ENCODE results near the gene APOBEC3C.
"Not testable (repeated sequence)": the region's sequence is repeated elsewhere in the genome, so short reads cannot be mapped to it uniquely, and the experiment has no call there.

Gene APOBEC3C

GRCh38 chr22:39020021-39020651 lies 6.1 kb downstream of the APOBEC3C start:
- not testable (repeated sequence) for DNase-seq (ENCODE audit: low read depth in 2 of 2)

GRCh38 chr22:39021552-39022250 lies 7.6 kb downstream of the APOBEC3C start:
- no peak for DNase-seq (ENCODE audit: low read depth in 2 of 2)

GRCh38 chr22:39024519-39025308 lies 10.7 kb downstream of the APOBEC3C start:
- DNase-seq (ENCODE audit: low read depth in 2 of 2), result no peak

GRCh38 chr22:39026509-39027150 lies 12.6 kb downstream of the APOBEC3C start:
- no peak for DNase-seq (ENCODE audit: low read depth in 2 of 2)

GRCh38 chr22:39027717-39028116 lies 13.7 kb downstream of the APOBEC3C start:
- no peak for DNase-seq (ENCODE audit: low read depth in 2 of 2)

GRCh38 chr22:39028281-39028680 lies 14.2 kb downstream of the APOBEC3C start:
- no peak for DNase-seq (ENCODE audit: low read depth in 2 of 2)

GRCh38 chr22:39029227-39029626 lies 15.2 kb downstream of the APOBEC3C start:
- no peak for DNase-seq (ENCODE audit: low read depth in 2 of 2)

- no peak for DNase-seq (ENCODE audit: low read depth in 2 of 2)
Observed at GRCh38 chr22:39030705-39031104, 16.6 kb downstream of the APOBEC3C start.

GRCh38 chr22:39031434-39032295 lies 17.6 kb downstream of the APOBEC3C start:
- DNase-seq (ENCODE audit: low read depth in 2 of 2), result not testable (repeated sequence)

GRCh38 chr22:39037071-39037470 lies 23.0 kb downstream of the APOBEC3C start:
- DNase-seq (ENCODE audit: low read depth in 2 of 2), result not testable (repeated sequence)

- DNase-seq (ENCODE audit: low read depth in 2 of 2), result no peak
Observed at GRCh38 chr22:39039306-39040126, 25.5 kb downstream of the APOBEC3C start.

- not testable (repeated sequence) for DNase-seq (ENCODE audit: low read depth in 2 of 2)
Observed at GRCh38 chr22:39040155-39040537, 26.1 kb downstream of the APOBEC3C start.

GRCh38 chr22:39040538-39041296 lies 26.7 kb downstream of the APOBEC3C start, which contains the start of gene APOBEC3F:
Gene APOBEC3F, plus strand, starts transcription at chr22:39040864. Its CDS starts 97 bp downstream, at chr22:39040961.
- peak; percentile 62 to 65 for DNase-seq (ENCODE audit: low read depth in 2 of 2)

- DNase-seq (ENCODE audit: low read depth in 2 of 2), result no peak
Observed at GRCh38 chr22:39041908-39042307, 27.9 kb downstream of the APOBEC3C start.

GRCh38 chr22:39043063-39043462 lies 29.0 kb downstream of the APOBEC3C start:
- DNase-seq (ENCODE audit: low read depth in 2 of 2), result not testable (repeated sequence)

GRCh38 chr22:39045136-39045535 lies 31.1 kb downstream of the APOBEC3C start:
- DNase-seq (ENCODE audit: low read depth in 2 of 2), result not testable (repeated sequence)

GRCh38 chr22:39049486-39049885 lies 35.4 kb downstream of the APOBEC3C start:
- DNase-seq (ENCODE audit: low read depth in 2 of 2), result not testable (repeated sequence)

- not testable (repeated sequence) for DNase-seq (ENCODE audit: low read depth in 2 of 2)
Observed at GRCh38 chr22:39051844-39052495, 37.9 kb downstream of the APOBEC3C start.

- no peak for DNase-seq (ENCODE audit: low read depth in 2 of 2)
Observed at GRCh38 chr22:39055658-39056057, 41.6 kb downstream of the APOBEC3C start.

All from stimulated activated CD8-positive, alpha-beta memory T cell treated with anti-CD3 and anti-CD28 coated beads, Interleukin-15, amount 100 ng/mL, for 4 hours (primary cell).